ENCODE measurements around the gene NRDE2.
"Not testable (repeated sequence)": the region's sequence is repeated elsewhere in the genome, so short reads cannot be mapped to it uniquely, and the experiment has no call there.

The NRDE2 gene

DNA sequence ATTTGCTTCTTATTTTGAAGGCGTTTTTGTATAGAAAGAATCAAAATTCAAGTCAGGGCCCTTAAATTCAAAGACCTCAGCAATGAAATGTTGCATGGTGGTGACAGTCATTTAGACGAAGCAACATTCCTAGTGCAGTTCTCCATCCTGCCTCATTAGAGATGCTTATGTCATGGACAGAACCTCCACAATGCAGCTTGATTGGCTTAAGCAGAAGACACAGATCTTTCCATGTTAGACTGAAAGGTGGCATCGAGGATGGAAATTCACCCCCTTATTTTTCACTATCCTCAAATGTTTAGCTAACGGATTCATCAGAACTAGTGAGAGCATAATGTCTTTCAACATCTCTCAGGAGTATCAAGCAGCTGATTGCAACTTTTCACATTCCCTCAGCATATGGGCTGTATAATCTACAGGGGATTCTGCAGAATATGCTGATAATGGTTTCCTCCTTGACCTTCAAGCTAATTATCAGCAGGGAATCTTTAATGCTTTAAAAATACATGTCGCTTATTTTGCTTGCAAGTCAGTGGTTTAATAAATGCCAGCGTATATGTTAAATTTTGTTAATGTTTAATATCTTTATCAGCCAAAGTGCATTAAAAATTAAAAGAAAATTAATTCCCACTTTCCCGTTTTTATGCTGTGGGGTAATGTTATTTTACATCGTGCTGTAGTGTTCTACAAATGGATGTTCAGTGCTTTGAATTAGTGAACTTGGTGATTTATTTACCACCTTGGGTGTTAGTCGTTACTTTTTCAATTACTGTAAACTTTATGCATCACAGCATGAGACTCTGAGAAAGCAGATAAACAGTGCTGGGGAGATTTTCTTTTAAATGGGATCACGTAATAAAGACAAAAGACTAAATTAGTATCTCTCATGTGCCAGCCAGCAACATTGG lies 12.8 kb upstream of the NRDE2 start:
- DNase-seq: no peak

- DNase-seq: no peak
Measured at GRCh38 chr14:90342327-90342726, 10.6 kb upstream of the NRDE2 start.

GRCh38 chr14:90341784-90342183 lies 10.0 kb upstream of the NRDE2 start:
- no peak for DNase-seq

DNA sequence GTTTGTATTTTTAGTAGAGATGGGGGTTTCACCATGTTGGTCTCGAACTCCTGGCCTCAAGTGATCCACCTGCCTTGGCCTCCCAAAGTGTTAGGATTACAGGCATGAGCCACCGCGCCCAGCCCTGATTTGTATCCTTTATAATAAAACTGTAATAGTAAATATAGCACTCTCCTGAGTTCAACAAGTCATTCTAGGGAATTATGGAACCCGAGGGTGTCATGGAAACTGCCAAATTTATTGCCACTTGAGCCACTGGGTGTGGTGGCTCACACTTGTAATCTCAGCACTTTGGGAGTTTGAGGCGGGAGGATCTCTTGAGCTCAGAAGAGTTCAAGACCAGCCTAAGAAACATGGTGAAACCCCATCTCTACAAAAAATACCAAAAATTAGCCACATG lies 9.5 kb upstream of the NRDE2 start:
- not testable (repeated sequence) for DNase-seq

DNA sequence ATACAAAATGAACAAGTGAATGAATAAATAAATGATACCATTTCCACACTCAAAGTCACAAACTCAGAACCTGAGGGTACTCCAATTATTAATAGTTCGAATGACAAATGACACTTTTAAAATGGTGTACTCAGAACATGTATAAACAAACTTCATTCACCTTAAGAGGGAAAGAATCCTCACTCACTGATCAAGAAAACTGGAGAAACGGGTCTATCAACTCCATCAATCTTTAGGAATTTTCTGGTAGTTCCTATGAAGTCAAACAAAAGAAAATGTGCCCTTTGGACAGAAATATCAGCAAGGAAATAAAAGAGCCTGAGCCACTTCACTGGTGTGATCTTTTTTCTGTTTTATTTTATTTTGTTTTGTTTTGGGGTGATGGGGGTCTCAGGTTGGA lies 5.2 kb upstream of the NRDE2 start:
- no peak for DNase-seq

GRCh38 chr14:90336401-90336800 lies 4.7 kb upstream of the NRDE2 start:
- no peak for DNase-seq

DNA sequence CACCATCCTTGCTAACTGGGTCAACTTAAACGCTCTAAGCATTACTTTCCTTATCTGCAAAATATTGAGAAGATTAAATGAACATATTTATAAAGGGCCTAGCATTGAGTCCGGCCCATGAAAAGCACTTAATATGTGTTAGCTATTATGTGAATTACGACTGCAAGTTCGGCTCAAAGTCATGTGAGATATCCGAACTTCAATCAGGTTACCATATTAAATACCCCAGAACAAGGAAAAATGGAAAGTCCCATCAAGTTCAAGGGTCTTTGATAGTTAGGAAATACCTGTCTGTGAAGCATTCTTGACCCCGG lies 487 bp upstream of the NRDE2 start:
- DNase-seq: no peak

DNA sequence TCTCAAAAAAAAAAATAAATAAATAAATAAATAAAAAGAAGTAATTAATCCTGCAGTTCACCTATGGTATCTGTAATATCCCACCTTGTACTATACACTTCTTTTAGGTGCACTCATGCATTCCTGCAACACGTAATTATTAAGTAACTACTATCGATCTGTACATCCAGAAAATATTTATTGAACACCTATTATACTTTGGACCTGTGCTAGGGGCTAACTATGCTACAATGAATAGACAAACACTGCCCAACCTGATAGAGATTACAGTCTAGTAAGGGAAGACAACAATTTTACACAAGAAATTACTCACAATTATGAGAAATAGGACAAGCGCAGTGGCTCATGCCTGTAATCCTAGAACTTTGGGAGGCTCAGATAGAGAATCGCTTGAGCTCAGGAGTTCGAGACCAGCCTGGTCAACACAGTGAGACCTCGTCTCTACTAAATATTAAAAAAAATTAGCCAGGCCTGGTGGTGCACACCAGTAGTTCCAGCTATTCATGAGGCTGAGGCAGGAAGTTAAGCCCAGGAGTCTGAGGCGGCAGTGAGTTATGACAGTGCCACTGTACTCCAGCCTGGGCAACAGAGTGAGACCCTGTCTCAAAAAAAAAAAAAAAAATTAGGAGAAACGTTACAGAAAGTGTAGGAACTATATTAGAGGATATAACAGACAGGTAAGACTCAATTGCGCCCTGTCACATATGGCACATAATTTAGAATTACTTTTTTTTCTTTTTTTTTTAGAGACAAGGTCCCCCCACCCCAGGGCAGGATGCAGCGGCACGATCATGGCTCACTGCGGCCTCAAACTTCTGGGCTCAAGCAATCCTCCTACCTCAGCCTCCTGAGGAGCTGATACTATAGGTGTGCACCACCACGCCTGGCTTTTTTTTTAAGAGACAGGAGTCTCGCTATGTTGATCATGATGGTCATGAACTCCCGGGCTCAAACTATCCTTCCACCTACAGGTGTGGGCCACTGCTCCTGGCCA lies 1.2 kb downstream of the NRDE2 start:
- DNase-seq: no peak

DNA sequence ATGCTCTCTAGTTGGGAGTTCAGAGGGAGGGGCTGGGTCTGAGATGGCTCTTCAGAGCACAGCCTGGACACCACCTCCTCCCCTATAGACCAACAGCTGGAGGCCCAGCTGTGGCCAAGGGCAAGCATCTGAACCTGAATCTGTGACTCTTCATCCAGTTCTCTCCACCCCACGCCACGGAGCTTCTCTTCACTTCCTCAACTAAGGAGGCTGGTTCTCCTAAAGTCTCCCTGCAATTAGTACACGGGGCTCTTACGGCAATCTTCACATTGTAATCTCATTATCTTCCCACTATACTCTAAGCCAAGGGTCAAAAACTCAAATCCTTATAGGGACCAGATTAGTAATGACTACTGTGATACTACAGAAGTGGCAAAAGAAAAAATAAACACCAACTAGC lies 9.8 kb downstream of the NRDE2 start:
- DNase-seq: no peak

GRCh38 chr14:90319634-90320541 lies 11.9 kb downstream of the NRDE2 start:
- DNase-seq: no peak

DNA sequence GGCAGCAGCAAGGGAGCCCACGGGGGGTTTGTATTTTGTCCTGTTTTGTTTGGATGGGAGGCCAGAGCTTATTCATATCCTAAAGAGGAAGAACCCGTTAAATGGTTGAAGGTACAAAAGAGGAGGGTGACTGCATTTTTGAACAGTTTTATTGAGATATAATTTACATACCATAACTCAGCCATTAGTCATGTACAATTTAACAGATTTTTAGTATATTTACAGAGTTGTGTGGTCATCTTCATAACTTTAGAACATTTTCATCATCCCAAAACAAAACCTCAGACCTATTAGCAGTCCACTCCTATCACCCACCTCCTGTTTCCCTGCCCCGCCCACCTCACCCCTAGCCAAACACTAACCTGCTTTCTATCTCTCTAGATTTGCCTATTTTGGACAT lies 12.6 kb downstream of the NRDE2 start:
- no peak for DNase-seq

DNA sequence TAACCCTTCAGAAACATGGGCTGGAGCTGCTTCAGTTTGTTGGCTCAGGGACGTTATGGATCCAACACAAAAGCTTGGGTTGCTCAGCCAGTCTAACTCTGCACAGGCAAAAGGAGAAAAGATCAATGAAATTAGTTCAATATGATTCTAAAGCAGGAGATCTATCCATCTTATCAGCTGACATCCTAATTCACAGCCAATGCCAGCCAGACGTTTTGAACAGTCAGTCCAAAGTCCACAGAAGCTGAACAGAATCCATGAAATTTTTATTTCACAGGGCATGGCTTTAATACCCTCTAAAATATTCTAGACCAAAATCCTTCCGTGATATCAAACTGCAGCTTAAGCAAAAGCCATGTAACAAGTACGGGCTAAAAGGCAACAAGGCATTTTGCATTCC lies 13.7 kb downstream of the NRDE2 start:
- DNase-seq: no peak

DNA sequence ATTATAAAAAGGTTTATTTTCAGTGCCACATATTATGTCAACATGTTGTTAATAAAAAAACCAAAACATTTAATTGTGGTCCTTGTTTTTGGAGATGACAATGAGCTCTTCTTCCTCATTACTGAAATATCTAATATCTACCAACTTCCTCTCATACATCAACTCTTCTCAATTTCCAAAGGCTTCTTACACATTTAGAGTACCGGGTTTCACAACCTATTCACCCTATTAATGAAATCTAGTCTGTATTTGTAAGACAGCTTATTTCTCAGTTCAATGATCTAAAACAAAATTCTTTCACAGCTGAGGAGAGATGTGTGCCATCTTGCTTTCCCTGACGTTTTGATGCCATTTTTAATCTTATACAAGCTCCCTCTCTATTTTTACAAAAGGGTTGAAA lies 14.5 kb downstream of the NRDE2 start:
- no peak for DNase-seq

DNA sequence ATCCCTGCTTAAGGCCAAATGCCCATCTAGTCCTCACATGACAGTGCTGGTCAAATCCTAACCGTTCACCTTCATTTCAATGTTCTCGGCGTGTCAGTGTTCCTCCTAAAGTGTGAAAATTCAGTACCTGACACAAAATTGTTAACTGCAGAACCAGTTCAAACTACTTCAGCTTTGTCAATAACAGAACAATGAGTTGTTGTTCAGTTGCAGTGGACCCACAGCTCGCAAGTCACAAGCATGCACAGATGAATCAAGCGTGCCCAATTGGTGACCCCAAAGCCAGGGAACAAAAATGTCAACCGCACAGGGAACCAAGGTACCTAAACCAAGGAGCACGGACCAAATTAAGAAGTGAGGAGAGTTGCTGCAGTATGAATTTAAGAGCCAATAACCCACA lies 23.2 kb downstream of the NRDE2 start:
- no peak for DNase-seq

DNA sequence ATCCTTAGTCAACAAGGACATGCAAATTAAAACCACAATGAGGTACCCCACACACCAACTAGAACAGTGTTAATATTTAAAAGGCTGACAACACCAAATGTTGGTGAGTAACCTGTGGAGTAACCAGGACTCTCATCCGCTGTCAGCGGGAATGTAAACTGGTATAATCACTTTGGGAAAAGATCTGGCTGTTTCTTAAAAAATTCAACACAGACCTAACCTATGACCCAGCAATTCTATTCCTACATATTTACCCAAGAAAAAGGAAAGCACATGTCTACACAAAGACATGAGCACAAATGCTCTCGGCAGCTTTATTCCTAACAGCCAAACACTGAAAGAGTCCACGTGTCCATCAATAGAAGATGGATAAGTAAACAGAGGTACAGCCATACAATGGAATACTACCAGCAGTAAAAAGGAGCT lies 26.6 kb downstream of the NRDE2 start:
- DNase-seq: no peak

DNA sequence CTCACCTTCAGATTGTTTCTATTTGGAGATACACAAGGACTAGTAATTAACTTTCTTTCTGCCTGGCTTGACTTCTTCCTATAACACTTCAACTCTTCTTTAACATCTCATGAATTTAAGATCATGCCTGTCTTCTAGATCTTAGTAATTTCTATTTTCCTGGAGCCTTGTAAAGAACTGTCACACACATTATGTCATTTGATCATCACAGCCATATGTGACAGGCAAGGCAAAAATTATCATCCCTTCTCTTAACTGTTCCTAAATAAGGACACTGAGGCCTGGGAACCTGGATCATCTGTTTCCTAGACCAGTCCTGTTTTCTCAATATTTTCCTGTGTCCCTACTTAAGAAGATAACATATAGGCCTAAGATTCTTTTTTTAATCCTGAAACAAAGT lies 27.2 kb downstream of the NRDE2 start:
- DNase-seq: no peak

- no peak for DNase-seq
Measured at GRCh38 chr14:90303473-90303872, 28.3 kb downstream of the NRDE2 start.

GRCh38 chr14:90302529-90303303 lies 29.0 kb downstream of the NRDE2 start:
- DNase-seq: no peak

GRCh38 chr14:90301668-90302090 lies 30.1 kb downstream of the NRDE2 start:
- no peak for DNase-seq

- DNase-seq: no peak
Measured at GRCh38 chr14:90301122-90301521, 30.6 kb downstream of the NRDE2 start.

- no peak for DNase-seq
Measured at GRCh38 chr14:90300611-90301047, 31.1 kb downstream of the NRDE2 start.

- no peak for DNase-seq
Measured at GRCh38 chr14:90299408-90299807, 32.3 kb downstream of the NRDE2 start.
